H9 (cell line): ENCODE data around the gene WDR73. TPM values are rescaled to one million over a fixed set of nuclear protein-coding genes. Genes with fewer than 3 reads are reported as not detected.

Experiments
- DNase-seq: peaks from one replicate; pipeline ENCODE4 v3.0.0-alpha.2; 2017
- H2AFZ ChIP-seq: one replicate; pipeline ENCODE4 v1.6.1; 2013; ENCODE audit warnings: mild to moderate bottlenecking, low read length, control low read depth, moderate library complexity
- H2AK5ac ChIP-seq: 2 replicates; pipeline ENCODE4 v1.6.1; 2013; ENCODE audit warnings: low read length, control low read depth, mixed read lengths; ENCODE audit not compliant: insufficient read length
- H2BK120ac ChIP-seq: one replicate; pipeline ENCODE4 v1.6.1; 2013; ENCODE audit warnings: low read depth, mild to moderate bottlenecking, low read length, control low read depth, inconsistent platforms; ENCODE audit not compliant: poor library complexity, severe bottlenecking
- H2BK12ac ChIP-seq: 2 replicates; pipeline ENCODE4 v1.6.1; 2013; ENCODE audit warnings: low read length, control low read depth, mixed read lengths, low read depth; ENCODE audit not compliant: insufficient read length
- H2BK15ac ChIP-seq: 2 replicates; pipeline ENCODE4 v1.6.1; 2013; ENCODE audit warnings: low read depth, low read length, control low read depth
- H2BK20ac ChIP-seq: one replicate; pipeline ENCODE4 v1.6.1; 2013; ENCODE audit warnings: low read depth, mild to moderate bottlenecking, low read length, control low read depth, inconsistent platforms; ENCODE audit not compliant: poor library complexity, severe bottlenecking
- H2BK5ac ChIP-seq: 2 replicates; pipeline ENCODE4 v1.6.1; 2013; ENCODE audit warnings: low read length, control low read depth, mixed read lengths; ENCODE audit not compliant: insufficient read length
- H3K14ac ChIP-seq: 2 replicates; pipeline ENCODE4 v1.6.1; 2013; ENCODE audit warnings: low read length, control low read depth; ENCODE audit not compliant: insufficient read depth
- H3K18ac ChIP-seq: 2 replicates; pipeline ENCODE4 v1.6.1; 2013; ENCODE audit warnings: low read depth, mild to moderate bottlenecking, mixed read lengths, low read length, control low read depth; ENCODE audit not compliant: insufficient read length
- H3K23ac ChIP-seq: 2 replicates; pipeline ENCODE4 v1.6.1; 2013; ENCODE audit warnings: low read length, control low read depth, mixed read lengths, low read depth; ENCODE audit not compliant: insufficient read length
- H3K23me2 ChIP-seq: 2 replicates; pipeline ENCODE4 v1.6.1; 2013; ENCODE audit warnings: low read depth, mild to moderate bottlenecking, mixed read lengths, low read length, control low read depth; ENCODE audit not compliant: insufficient read length, poor library complexity, severe bottlenecking
- H3K27ac ChIP-seq: 2 replicates; pipeline ENCODE4 v1.5.1; 2013; ENCODE audit warnings: low read length, control low read depth, mixed read lengths, low read depth; ENCODE audit not compliant: insufficient read length
- H3K27me3 ChIP-seq: 2 replicates; pipeline ENCODE4 v1.6.1; 2013; ENCODE audit warnings: low read length, control low read depth, inconsistent platforms; ENCODE audit not compliant: insufficient read depth
- H3K4ac ChIP-seq: 2 replicates; pipeline ENCODE4 v1.6.1; 2013; ENCODE audit warnings: low read depth, mild to moderate bottlenecking, control low read depth, inconsistent platforms, low read length, moderate library complexity
- H3K4me1 ChIP-seq: 2 replicates; pipeline ENCODE4 v1.6.1; 2013; ENCODE audit warnings: low read length, control low read depth, inconsistent platforms; ENCODE audit not compliant: insufficient read depth
- H3K4me2 ChIP-seq: 2 replicates; pipeline ENCODE4 v1.6.1; 2013; ENCODE audit warnings: low read length, control low read depth, mixed read lengths; ENCODE audit not compliant: insufficient read length, insufficient read depth
- H3K56ac ChIP-seq: 2 replicates; pipeline ENCODE4 v1.6.1; 2013; ENCODE audit warnings: low read depth, mild to moderate bottlenecking, mixed read lengths, low read length, control low read depth; ENCODE audit not compliant: insufficient read length
- H3K79me1 ChIP-seq: 2 replicates; pipeline ENCODE4 v1.6.1; 2013; ENCODE audit warnings: low read depth, mild to moderate bottlenecking, moderate library complexity, low read length, control low read depth, inconsistent platforms; ENCODE audit not compliant: insufficient read depth, poor library complexity, severe bottlenecking
- H3K79me2 ChIP-seq: 2 replicates; pipeline ENCODE4 v1.6.1; 2013; ENCODE audit warnings: low read length, control low read depth, inconsistent platforms; ENCODE audit not compliant: insufficient read depth
- H3K9ac ChIP-seq: 2 replicates; pipeline ENCODE4 v1.6.1; 2013; ENCODE audit warnings: low read length, control low read depth, mixed read lengths; ENCODE audit not compliant: insufficient read length; ENCODE audit errors: extremely low read depth
- H3K9me3 ChIP-seq: one replicate; pipeline ENCODE4 v1.6.1; 2013; ENCODE audit warnings: low read depth, low read length, inconsistent platforms; ENCODE audit not compliant: control insufficient read depth
- H3T11ph ChIP-seq: one replicate; pipeline ENCODE4 v1.6.1; 2013; ENCODE audit warnings: mild to moderate bottlenecking, low read length, control low read depth, inconsistent platforms
- H4K20me1 ChIP-seq: one replicate; pipeline ENCODE4 v1.6.1; 2013; ENCODE audit not compliant: control insufficient read depth, insufficient read length, insufficient read depth
- H4K5ac ChIP-seq: 2 replicates; pipeline ENCODE4 v1.6.1; 2013; ENCODE audit warnings: low read depth, mild to moderate bottlenecking, mixed read lengths, low read length, control low read depth; ENCODE audit not compliant: insufficient read length
- H4K8ac ChIP-seq: replicated peaks from 2 replicates; pipeline ENCODE4 v1.6.1; 2013; ENCODE audit warnings: low read length, control low read depth, mixed read lengths, low read depth; ENCODE audit not compliant: insufficient read length
- H4K91ac ChIP-seq: 2 replicates; pipeline ENCODE4 v1.6.1; 2013; ENCODE audit warnings: low read depth, mild to moderate bottlenecking, moderate library complexity, mixed read lengths, low read length, control low read depth; ENCODE audit not compliant: insufficient read length
- H3K27ac Mint-ChIP-seq, 3 experiments: 2 replicates in 2 of 3; 3 replicates in 1 of 3; pipeline ENCODE4 v1.8.0; 2020 to 2021; ENCODE audit warnings: mixed read lengths in 3 of 3, mild to moderate bottlenecking in 1 of 3, moderate library complexity in 1 of 3
- H3K27me3 Mint-ChIP-seq: 2 replicates; pipeline ENCODE4 v1.8.0; 2021; ENCODE audit warnings: low read depth, mild to moderate bottlenecking, moderate library complexity, mixed read lengths
- H3K36me3 Mint-ChIP-seq, 3 experiments: 2 replicates in 2 of 3; 3 replicates in 1 of 3; pipeline ENCODE4 v1.8.0; 2020 to 2021; ENCODE audit warnings: low read depth in 3 of 3, mixed read lengths in 3 of 3; ENCODE audit not compliant: insufficient read depth in 1 of 3
- H3K4me1 Mint-ChIP-seq, 2 experiments: 2 replicates each; pipeline ENCODE4 v1.8.0; 2020; ENCODE audit warnings: mixed read lengths in 2 of 2
- H3K4me3 Mint-ChIP-seq, 2 experiments: 2 replicates in 1 of 2; 3 replicates in 1 of 2; pipeline ENCODE4 v1.8.0; 2020 to 2021; ENCODE audit warnings: mild to moderate bottlenecking in 2 of 2, mixed read lengths in 2 of 2, moderate library complexity in 1 of 2
- H3K9me3 Mint-ChIP-seq, 2 experiments: 2 replicates in 1 of 2; 3 replicates in 1 of 2; pipeline ENCODE4 v1.8.0; 2020; ENCODE audit warnings: mild to moderate bottlenecking in 2 of 2, mixed read lengths in 2 of 2, moderate library complexity in 1 of 2
- WGBS: extraction: QIAGEN DNeasy Blood & Tissue Kit; methylation state at CpG from one replicate; pipeline ENCODE4 v1.1.7; 2013; ENCODE audit warnings: missing lambda C conversion rate, low lambda C conversion rate, mixed read lengths; ENCODE audit not compliant: insufficient read length; ENCODE audit errors: extremely low coverage; 5-methylcytosine and 5-hydroxymethylcytosine counted together
- total RNA-seq: library from RNA; stranded (reverse); gene quantifications from 2 replicates; pipeline ENCODE4 v1.2.1, GENCODE V29; 2021
- TF ChIP-seq, protein P1 (sequence below): fragments of 200-600 bp; sonication (generic); conservative IDR thresholded peaks from 3 replicates; pipeline ENCODE4 v1.8.0; 2021; ENCODE audit warnings: antibody characterized with exemption, mild to moderate bottlenecking

WDR73 gene
- total RNA-seq, 1 experiment from 2014 or later: 41.6 TPM

DNA sequence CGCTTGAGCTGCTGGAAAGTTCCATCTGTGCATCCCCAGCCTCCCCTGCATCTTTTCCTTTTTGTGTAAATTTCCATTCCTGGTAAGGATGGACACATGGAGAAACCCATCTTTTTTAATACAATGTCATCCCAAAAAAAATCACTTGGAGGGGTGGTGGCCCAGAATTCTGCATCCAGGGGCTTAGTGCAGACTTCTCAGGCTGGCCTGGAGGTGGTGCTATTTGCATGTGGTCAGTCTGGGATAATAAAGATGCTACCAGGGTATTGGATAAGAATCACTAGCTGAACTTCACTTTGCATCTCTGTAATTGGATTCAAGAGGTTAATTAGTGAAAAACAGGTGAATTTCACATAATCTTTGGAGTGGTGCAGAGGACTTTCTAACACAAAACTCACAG lies 55.1 kb downstream of the WDR73 start:
- Histone ChIP-seq H3K4me1 (no peaks in the 10 kb centered on the region; the same call in 1 of the 2 replicates), H3K27ac (no peak overlapping the region), H2BK20ac (no peak overlapping the region), H3K9ac (no peak overlapping the region), H3T11ph (no peak overlapping the region), H3K79me2 (no peaks in the 10 kb centered on the region; the same call in 1 of the 2 replicates), H2BK12ac (no peak overlapping the region), H3K23ac (no peak overlapping the region), H3K27me3 (no peaks in the 10 kb centered on the region; the same call in 1 of the 2 replicates), H3K4ac (no peak overlapping the region), H3K23me2 (peaks cover 4% of the 10 kb centered on the region), H4K5ac (no peak overlapping the region), H3K14ac (no peak overlapping the region), H3K56ac (no peak overlapping the region), H4K8ac (no peak overlapping the region), H2BK5ac (no peak overlapping the region), H2AFZ (no peak overlapping the region), H2BK120ac (no peak overlapping the region), H2BK15ac (no peak overlapping the region), H3K9me3 (no peaks in the 10 kb centered on the region), H3K4me2 (no peak overlapping the region), H4K91ac (no peak overlapping the region), H4K20me1 (no peaks in the 10 kb centered on the region), H2AK5ac (no peak overlapping the region), H3K79me1 (no peaks in the 10 kb centered on the region), H3K18ac (no peak overlapping the region)
- H3K27me3 Mint-ChIP-seq: peaks cover 24% of the 10 kb centered on the region
- peak; percentile 64 for DNase-seq
- peaks cover 6 to 15% (median 14%) of the 10 kb centered on the region in 3 experiments; a peak in 6 of 7 replicates for H3K36me3 Mint-ChIP-seq
- no CpG with 5 or more reads among the region's 1 CpG for WGBS
- H3K9me3 Mint-ChIP-seq: peaks cover 6 to 8% of the 10 kb centered on the region in 2 experiments; a peak in 4 of 5 replicates
- H3K27ac Mint-ChIP-seq: no peak overlapping the region
- no peak overlapping the region; a peak in 1 of 5 replicates for H3K4me3 Mint-ChIP-seq
- peaks cover 28 to 37% of the 10 kb centered on the region in 2 experiments for H3K4me1 Mint-ChIP-seq
- TF ChIP-seq, protein P1, sequence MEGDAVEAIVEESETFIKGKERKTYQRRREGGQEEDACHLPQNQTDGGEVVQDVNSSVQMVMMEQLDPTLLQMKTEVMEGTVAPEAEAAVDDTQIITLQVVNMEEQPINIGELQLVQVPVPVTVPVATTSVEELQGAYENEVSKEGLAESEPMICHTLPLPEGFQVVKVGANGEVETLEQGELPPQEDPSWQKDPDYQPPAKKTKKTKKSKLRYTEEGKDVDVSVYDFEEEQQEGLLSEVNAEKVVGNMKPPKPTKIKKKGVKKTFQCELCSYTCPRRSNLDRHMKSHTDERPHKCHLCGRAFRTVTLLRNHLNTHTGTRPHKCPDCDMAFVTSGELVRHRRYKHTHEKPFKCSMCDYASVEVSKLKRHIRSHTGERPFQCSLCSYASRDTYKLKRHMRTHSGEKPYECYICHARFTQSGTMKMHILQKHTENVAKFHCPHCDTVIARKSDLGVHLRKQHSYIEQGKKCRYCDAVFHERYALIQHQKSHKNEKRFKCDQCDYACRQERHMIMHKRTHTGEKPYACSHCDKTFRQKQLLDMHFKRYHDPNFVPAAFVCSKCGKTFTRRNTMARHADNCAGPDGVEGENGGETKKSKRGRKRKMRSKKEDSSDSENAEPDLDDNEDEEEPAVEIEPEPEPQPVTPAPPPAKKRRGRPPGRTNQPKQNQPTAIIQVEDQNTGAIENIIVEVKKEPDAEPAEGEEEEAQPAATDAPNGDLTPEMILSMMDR: peak; percentile 85
